GM19452 (cell line): ENCODE results near the gene SPARCL1.
"Not testable (repeated sequence)": the region's sequence is repeated elsewhere in the genome, so short reads cannot be mapped to it uniquely, and the experiment has no call there.

Experiments
- ATAC-seq: cut with Tn5 transposase; IDR thresholded peaks from one replicate; pipeline ENCODE4 v1.9.1; 2021; ENCODE audit not compliant: unreplicated experiment

Gene SPARCL1

DNA sequence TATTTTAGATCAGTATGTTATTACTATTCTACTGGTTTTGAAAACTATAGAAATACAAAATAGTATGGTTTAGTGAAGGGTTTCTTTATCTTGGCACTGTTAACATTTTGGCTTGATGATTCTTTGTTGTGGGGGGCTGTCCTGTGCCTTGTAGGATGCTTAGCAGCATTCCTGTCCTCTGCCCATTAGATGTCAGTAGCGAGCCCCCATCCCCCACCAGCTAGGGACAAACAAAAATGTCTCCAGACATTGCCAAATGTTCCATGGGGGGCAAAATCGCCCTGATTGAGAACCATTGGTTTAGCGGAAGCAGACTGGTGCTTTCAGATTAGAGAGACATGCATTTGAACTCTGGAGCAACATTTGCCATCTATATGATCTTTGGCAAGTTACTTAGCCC lies 23.3 kb downstream of the SPARCL1 start:
- ATAC-seq = no peak

DNA sequence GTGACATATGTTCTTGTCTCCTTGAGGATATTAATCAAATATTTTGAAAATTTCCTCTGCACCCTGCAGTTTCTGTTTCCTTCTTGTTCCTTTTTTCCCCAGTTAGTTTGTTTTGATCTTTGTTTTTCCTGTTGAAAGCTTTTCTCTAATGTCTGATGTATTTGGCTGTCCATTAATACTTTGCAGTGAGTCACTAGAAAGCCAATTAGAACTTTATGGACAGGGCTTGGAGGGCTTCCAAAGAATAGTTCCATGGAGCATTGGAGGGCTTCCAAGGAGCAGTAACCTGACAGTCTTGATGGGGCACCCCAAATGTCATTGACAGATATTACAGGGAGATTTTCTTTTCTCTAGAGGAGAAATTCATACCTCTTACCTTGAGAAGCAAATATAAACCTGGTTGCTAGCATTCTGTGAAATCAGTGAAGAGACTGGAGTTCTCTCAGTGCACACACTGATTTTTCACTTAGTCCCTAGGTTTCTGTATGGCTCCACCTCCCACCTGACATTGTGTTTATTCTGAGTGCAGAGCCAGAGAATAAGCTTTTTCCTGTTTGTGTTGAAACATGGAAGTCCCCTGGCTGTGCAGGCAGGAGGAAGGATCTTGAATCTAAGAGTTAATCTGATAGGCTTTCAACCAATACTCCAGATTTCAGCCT lies 26.5 kb downstream of the SPARCL1 start:
- no peak for ATAC-seq

GRCh38 chr4:87500092-87500462 lies 29.1 kb downstream of the SPARCL1 start:
- peak; percentile 43 for ATAC-seq

- peak; percentile 73 for ATAC-seq
These were observed 29.6 kb downstream of the SPARCL1 start for GRCh38 chr4:87499403-87500091.

DNA sequence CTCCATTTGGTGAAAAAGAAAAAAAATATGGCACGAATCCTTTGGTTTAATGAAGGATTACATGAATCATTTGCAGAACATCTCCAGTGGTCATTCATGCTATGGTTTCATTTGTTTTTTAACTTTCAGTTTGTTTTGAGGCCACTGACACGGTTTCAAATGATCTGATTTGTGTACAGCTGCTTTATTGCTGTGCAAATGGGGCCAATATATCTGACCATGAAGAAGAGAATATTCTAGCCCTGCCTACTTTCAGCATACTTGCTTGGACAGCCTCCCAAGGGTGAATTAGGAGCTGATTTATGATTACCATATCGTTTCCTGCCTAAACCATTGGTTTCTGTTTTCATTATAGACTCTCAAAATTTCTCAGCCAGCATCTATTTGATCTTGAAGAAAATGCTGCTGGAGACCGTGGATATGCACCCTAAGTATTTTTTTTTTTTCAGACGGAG lies 30.7 kb downstream of the SPARCL1 start:
- peak; percentile 66 for ATAC-seq

- no peak for ATAC-seq
These were observed 31.6 kb downstream of the SPARCL1 start for GRCh38 chr4:87497578-87497977.

- ATAC-seq = no peak
These were observed 32.0 kb downstream of the SPARCL1 start for GRCh38 chr4:87497159-87497558.

GRCh38 chr4:87493115-87493514 lies 36.1 kb downstream of the SPARCL1 start:
- no peak for ATAC-seq

DNA sequence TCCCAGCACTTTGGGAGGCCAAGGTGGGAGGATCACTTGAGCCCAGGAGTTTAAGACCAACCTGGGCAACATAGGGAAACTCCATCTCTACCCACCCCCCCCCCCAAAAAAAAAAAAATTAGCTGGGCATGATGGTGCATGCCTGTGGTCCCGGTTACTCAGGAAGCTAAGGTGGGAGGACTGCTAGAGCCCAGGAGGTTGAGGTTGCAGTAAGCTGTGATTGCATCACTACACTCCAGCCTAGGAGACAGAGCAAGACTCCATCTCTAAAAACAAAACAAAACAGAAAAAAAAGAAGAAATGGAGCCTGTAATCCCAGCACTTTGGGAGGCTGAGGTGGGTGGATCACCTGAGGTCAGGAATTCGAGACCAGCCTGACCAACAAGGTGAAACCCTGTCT lies 37.3 kb downstream of the SPARCL1 start:
- not testable (repeated sequence) for ATAC-seq

DNA sequence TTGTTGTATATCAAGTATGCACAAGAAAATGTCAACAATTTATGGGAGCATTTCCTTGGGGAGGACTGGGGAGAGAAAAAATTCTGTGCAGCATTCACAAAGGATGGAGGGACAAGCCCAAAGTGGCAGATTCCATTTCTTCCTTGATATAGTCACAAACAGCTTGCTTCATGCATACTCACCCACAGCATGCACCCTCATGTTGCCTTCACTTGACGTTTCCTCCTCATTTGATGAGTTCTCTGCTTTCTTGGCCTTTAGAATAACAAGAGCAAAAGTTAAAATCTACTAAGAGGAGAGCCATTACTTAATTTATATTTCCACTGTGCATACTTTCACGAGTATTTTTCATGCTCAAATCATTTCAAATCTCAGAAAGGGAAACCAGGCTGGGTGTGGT lies 37.7 kb downstream of the SPARCL1 start:
- ATAC-seq = no peak

DNA sequence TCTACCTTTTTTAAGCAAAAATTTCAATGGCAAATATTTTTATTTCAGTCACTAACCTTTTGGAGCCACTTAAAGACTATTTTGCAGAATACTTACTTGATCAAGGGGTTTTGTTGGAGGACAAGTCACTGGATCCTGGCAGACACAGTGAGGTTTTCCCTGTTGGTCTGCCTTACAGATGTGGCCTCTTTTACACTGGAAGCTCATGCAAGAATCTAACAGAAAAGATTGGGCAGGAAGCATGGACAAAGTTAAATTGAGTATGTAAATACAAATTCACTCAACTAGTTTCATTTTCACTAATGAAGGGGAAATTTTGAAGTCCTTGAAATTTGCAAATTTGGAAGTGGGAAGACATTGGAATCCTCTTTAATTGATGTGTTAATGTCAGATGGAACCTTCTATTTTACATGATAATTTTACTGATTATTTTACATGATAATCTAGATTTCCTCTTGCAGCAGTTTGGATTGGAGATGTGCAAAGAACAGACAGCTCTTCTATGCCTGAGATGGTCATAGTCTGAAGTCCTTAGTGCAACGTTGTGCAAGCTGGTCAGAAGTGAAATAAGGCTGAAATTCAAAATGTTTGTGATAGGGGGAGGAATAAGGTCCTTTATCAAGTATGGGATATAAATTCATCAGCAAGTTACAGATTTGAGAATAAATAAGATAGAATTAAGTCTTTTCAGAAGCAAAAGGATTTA lies 38.4 kb downstream of the SPARCL1 start:
- no peak for ATAC-seq

- no peak for ATAC-seq
These were observed 39.5 kb downstream of the SPARCL1 start for GRCh38 chr4:87489678-87490077.

GRCh38 chr4:87488666-87489065 lies 40.5 kb downstream of the SPARCL1 start:
- ATAC-seq = not testable (repeated sequence)

DNA sequence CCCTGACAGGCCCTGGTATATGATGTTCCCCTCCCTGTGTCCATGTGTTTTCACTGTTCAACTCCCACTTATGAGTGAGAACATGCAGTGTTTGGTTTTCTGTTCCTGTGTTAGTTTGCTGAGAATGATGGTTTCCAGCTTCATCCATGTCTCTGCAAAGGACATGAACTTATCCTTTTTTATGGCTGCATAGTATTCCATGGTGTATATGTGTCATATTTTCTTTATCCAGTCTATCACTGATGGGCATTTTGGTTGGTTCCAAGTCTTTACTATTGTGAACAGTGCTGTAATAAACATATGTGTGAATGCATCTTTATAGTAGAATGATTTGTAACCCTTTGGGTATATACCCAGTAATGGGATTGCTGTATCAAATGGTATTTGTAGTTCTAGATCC lies 45.9 kb downstream of the SPARCL1 start:
- ATAC-seq = not testable (repeated sequence)

- no peak for ATAC-seq
These were observed 47.8 kb downstream of the SPARCL1 start for GRCh38 chr4:87481377-87481776.

DNA sequence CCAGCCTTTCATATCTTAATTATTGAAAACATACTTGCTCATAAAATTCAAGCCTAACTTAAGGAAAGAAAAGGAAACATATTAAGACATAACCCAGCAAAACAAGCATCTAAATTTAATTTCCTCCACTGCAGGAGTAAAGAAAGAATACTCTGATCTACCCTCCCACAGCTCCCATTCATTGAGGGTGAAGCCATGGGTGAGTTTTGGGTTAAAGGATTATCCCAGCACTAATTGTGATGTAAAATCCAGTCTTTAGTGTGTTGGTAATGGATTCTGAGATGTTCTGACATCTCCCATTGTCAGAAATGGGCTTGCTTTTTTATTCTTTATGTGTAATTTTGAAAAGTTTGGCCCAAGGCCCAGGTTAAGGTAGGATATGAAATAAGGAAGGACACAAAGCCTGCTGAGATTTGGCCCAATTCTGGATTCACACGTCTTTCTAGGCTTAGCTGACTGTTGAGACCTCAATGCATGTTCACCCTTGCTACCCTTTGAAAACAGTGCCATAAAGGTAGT lies 50.4 kb downstream of the SPARCL1 start:
- ATAC-seq = no peak

- ATAC-seq = no peak
These were observed 52.2 kb downstream of the SPARCL1 start for GRCh38 chr4:87476934-87477333.

DNA sequence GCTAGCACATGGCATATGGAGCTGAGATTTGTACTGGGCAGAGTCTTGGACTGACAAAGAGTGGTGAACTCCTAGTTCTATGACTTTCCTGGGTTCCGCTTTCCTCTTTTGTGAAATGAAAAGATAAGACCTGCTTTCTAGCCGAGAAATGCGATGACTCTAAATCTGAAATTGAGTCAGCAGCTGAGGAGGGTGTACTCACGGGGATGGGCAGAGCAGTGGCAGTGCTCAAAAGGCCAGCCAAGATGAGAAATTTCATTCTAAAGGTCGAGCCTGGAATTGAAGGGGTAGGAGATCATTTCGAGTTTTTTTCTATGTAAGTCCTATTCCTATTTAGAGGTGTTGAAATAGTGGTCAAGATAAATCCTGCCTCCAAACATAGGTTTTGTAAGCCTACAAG lies 59.8 kb downstream of the SPARCL1 start:
- ATAC-seq = no peak

DNA sequence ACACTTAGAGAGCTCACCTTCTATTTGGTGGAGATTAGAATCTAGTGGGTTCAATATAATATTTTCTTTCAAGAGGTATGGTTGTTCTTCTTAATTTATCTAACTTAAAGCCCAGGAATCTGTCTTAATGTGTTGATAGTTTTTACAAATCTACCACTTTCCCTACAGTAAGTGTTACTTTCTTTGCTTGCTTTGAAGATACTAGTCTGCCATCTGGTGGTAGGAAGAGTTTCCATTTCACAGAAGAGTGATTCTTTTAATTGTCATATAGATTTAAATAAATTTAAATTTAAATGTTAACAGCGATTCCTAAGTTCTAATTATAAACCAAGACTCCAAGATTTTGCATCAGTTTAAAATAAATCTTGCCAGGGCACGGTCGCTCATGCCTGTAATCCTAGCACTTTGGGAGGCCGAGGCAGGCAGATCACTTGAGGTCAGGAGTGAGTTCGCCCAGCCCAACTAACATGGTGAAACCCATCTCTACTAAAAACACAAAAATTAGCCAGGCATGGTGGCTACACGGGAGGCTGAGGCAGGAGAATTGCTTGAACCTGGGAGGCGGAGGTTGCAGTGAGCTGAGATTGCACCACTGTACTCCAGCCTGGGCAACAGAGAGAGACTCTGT lies 63.3 kb downstream of the SPARCL1 start:
- no peak for ATAC-seq

- no peak for ATAC-seq
These were observed 67.1 kb downstream of the SPARCL1 start for GRCh38 chr4:87462102-87462501.

GRCh38 chr4:87461281-87461700 lies 67.9 kb downstream of the SPARCL1 start:
- ATAC-seq = no peak
